Medulla oblongata (tissue), 1 donor: ENCODE measurements around the gene GRM6.

ENCODE experiments used
- DNase-seq: peaks from one replicate; pipeline ENCODE4 v3.0.0-alpha.2; 2015; ENCODE audit errors: extremely low spot score

GRM6 gene

GRCh38 chr5:178984145-178985072, 10.7 kb downstream of the GRM6 start:
- DNase-seq: no peak

DNA sequence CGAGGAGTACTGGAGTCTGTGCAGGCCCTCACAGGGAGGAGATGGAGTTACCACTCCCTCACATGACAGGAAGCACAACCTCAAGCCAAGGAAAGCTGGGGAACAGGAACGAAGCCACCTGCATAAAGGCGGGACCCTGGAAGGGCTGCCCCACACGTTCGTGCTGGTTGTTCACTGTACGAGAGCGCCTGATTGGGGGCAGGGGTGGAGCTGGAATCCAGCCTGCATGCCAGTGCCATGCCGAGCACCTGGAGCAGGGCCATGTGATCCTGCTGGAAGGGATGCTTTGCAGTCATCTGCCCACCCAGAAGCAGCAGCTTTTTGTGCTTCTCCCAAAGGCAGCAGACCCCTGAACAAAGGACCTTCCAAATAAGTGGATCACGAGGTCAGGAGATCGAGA, 11.4 kb downstream of the GRM6 start:
- no peak for DNase-seq

DNA sequence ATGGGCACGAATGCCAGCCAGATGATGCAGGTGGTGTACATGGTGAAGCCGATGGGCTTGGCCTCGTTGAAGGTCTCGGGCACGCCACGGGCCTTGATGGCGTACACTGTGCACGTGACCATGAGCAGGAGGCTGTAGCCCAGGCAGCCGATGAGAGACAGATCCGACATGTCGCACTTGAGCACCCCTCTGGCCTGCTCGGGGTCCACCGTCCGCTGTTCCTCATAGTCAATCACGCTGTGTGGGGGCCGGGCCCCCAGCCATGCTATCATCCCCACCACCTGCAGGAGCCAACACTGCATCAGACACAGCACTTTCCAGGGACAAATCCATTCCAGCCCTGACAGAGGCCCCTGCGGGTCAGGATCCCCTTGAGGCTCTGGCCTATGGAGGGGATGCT, 12.2 kb downstream of the GRM6 start:
- no peak for DNase-seq

DNA sequence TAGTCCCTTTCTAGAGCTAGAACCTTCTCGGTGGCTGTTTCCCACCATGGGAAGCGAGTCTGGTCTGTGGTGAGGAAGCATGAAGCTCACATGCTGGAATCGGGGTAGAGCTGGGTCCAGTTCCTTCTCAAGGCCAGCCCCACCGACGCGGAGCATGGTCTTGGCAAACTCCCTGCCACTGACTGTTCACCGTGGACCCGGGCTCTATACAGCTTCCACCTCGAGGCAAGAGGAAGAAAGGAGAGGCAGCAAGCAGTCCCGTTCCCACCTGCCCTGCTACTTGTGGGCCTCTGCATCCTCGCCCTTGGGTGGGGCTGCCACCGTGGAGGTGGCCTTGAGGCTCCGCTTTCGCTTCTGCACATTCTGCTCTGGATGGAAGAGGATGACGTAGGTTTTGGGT, 13.7 kb downstream of the GRM6 start:
- DNase-seq: no peak

- DNase-seq: no peak
These were observed 29.6 kb downstream of the GRM6 start for GRCh38 chr5:178965465-178966055.

- no peak for DNase-seq
These were observed 53.8 kb downstream of the GRM6 start for GRCh38 chr5:178941361-178941760.

DNA sequence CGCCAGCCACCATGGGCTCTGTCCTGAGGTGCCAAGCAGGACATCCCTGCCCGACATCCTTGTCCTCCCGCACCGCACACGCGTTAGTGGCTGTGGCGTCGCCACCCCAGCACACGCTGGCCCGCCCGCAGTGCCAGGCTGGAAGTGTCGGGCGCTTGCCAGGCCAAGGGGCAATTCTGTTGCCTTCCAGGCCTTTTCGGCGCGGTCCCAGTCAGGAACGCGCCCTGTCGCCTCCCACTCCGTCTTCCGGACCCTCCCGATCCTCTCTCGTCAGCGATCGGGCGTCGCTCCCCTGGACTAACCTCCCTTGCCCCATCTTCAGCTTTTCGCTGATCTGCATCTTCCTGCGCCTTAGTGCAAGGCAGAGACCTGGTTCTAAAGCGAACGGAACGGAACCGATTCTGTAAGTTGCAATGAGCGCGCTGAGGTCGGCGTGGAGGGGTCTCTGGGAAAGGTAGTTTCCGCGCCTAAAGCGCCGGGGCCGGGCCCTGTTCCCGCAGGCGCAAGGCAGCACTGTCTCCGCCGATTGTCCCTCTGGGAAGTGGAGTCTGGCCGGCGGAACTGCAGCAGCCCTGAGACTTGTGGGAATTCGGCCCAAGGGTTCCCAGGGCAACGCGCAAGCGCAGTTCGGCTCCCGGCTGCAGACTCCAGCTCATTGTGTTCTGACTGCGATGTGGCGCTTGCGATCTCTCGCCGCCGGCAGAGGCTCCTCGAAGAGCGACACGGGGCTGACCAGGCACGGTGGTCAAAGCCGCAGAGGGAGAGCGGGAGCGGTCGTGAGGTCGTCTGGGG, 54.4 kb downstream of the GRM6 start, which contains the start of gene ZNF454:
ZNF454 (plus strand) TSS at position 630 of the 792 bp plus-strand sequence. CDS start 1,594 bp downstream, outside the sequence.
- peak; percentile 94 for DNase-seq

GRCh38 chr5:178931846-178932760, 63.0 kb downstream of the GRM6 start:
- no peak for DNase-seq
